ENCODE data around the gene EDEM3.
"Not testable (repeated sequence)": the region's sequence is repeated elsewhere in the genome, so short reads cannot be mapped to it uniquely, and the experiment has no call there.

The EDEM3 gene

DNA sequence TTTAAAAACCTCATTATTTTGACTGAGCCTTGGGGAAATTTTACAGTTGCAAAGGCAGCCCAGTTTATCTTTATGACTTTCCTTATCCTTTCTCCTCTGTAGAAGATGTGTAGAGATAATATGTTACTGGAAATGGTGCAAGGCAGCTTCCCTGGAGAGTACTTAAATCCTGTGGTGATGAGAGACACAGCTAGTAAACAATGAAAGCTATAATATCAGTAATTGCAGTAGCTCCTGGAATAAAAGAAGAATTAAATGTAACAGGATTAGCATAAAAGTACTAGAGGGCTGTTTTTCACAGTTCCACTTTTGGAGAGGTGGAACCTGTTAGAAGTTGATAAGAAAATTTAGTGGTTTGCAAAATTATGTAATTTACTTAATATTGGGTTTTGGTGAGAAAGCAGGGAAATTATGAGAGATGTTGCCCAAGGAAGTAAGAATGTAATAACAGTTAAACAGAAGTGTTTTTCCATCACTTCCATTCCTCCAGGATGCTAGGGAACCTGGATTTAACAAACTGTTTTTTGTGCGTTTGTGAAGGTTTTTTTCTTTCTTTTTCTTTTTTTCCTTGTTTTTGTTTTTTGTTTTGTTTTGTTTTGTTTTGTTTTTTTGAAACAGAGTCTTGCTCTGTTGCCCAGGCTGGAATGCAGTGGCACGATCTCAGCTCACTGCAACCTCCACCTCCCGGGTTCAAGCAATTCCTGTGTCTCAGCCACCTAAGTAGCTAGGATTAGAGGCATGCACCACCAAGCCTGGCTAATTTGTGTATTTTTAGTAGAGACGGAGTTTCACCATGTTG, 15.7 kb upstream of the EDEM3 start:
- DNase-seq (ENCODE audit: low read depth) = no peak
- H3K4me3 ChIP-seq (ENCODE audit: low read depth, low read length) = no peak overlapping the region
- TF ChIP-seq, protein P1, sequence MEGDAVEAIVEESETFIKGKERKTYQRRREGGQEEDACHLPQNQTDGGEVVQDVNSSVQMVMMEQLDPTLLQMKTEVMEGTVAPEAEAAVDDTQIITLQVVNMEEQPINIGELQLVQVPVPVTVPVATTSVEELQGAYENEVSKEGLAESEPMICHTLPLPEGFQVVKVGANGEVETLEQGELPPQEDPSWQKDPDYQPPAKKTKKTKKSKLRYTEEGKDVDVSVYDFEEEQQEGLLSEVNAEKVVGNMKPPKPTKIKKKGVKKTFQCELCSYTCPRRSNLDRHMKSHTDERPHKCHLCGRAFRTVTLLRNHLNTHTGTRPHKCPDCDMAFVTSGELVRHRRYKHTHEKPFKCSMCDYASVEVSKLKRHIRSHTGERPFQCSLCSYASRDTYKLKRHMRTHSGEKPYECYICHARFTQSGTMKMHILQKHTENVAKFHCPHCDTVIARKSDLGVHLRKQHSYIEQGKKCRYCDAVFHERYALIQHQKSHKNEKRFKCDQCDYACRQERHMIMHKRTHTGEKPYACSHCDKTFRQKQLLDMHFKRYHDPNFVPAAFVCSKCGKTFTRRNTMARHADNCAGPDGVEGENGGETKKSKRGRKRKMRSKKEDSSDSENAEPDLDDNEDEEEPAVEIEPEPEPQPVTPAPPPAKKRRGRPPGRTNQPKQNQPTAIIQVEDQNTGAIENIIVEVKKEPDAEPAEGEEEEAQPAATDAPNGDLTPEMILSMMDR (IDR thresholded peaks at IDR 0.05; ENCODE audit: low read depth, low read length, missing control alignments) = no peak

DNA sequence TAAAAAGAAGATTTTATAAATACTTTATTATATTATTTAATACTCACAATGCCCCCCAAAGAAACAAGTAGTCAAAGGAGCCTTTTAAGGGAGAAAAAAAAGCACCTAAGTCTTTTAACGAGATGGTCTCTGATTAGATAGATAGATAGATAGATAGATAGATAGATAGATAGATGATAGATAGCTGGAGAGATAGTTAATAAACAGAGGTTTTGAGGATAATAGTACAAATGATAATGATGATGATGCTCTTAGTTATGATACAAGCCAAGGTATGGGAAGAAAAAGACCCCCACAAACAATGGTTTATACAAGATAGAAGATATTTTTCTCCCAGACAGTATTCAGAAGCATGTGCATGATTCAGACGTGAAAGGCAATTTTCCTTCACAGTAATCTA, 14.6 kb upstream of the EDEM3 start:
- no peak for DNase-seq (ENCODE audit: low read depth)
- no peak overlapping the region for H3K4me3 ChIP-seq (ENCODE audit: low read depth, low read length)
- TF ChIP-seq, protein P1 (IDR thresholded peaks at IDR 0.05; ENCODE audit: low read depth, low read length, missing control alignments) = no peak

DNA sequence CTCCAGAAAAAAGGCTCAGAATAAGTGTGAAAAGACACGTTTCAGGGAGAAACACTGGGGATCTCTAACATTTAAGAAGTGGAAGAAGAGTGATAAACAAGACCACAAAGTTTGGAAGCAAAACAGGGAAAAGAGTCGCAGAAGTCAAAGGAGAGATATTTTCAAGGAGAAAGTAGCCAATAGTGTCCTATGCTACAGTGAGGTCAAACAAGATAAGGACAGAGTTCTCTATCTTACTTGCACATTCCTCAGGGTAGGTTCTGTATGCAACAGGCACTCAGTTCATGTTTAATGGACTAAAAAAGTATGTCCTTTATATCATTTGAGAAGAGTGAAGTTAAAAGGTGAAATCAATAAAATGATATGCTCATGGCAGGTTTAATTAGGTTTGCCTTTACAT, 13.8 kb upstream of the EDEM3 start:
- TF ChIP-seq, protein P1 (IDR thresholded peaks at IDR 0.05; ENCODE audit: low read depth, low read length, missing control alignments) = no peak
- no peak overlapping the region for H3K4me3 ChIP-seq (ENCODE audit: low read depth, low read length)
- no peak for DNase-seq (ENCODE audit: low read depth)

DNA sequence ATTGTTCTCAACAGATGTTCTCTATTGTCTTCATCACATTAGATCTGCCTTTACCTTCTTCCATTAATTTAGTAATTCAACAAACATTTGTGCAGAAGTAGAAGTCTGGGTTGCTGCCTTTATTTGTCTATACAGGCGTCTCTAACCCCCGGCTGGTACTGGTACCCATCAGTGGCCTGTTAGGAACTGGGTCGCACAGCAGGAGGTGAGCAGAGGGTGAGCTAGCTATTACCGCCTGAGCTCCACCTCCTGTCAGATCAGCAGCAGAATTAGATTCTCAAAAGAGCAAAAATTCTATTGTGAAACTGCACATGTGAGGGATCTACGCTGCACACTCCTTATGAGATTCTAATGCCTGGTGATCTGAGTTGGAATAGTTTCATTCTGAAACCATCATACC, 12.9 kb upstream of the EDEM3 start:
- TF ChIP-seq, protein P1 (IDR thresholded peaks at IDR 0.05; ENCODE audit: low read depth, low read length, missing control alignments) = no peak
- no peak overlapping the region for H3K4me3 ChIP-seq (ENCODE audit: low read depth, low read length)
- no peak for DNase-seq (ENCODE audit: low read depth)

DNA sequence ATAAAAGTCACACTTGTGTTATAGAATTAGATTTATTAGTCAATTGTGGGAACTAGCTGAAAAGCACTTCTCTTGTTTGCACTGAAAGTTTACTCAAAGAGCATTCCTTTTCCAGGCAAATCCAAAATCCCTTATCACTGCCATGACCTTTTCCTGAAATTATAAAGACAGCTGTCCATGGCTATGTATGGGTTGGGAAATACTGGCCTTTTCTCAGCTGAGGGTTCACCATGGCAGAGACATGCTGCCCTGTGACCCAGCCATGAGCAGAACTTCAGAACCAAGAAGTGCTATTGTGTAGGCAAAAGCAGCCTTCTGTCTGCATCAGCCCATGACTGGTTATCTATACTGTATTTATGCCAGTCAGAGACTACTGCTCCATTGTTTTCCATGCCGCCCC, 9.8 kb upstream of the EDEM3 start:
- no peak for DNase-seq (ENCODE audit: low read depth)
- TF ChIP-seq, protein P1 (IDR thresholded peaks at IDR 0.05; ENCODE audit: low read depth, low read length, missing control alignments) = no peak
- H3K4me3 ChIP-seq (ENCODE audit: low read depth, low read length) = no peak overlapping the region

DNA sequence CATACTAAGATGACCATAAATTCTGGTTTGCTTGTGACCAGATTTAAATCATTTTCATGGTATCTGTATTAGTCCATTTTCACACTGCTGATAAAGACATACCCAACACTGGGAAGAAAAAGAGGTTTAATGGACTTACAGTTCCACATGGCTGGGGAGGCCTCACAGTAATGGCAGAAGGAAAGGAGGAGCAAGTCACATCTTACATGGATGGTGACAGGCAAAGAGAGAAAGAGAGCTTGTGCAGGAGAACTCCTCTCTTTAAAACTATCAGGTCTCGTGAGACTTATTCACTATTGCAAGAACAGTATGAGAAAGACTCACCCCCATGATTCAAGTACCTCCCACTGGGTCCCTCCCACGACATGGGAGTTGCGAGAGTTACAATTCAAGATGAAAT, 8.9 kb upstream of the EDEM3 start:
- H3K4me3 ChIP-seq (ENCODE audit: low read depth, low read length); DNase-seq (ENCODE audit: low read depth): not testable (repeated sequence)

DNA sequence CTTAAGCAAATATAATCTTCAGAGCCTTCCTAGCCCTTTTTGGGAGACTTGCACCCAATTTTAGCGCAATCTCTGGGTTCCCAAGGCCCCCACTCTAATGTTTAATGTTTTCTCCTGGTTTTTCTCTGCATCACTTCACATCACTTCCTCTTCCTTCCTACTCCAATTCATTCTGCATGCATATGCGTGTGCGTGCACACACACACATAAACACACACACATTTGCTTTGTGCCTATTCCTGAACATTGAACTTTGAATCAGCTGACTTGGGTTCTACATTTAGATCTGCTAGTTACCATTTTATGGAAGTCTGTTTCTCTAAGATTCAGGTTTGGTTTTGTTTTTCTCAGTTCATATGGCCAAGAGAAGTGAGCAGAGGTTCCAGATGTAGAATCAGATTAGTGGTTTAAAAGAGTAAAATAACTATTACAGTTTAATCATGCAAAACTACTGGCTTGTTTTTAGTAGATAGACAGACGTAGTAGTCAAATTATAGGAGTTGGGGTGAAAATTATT, 7.4 kb upstream of the EDEM3 start:
- TF ChIP-seq, protein P1 (IDR thresholded peaks at IDR 0.05; ENCODE audit: low read depth, low read length, missing control alignments) = no peak
- H3K4me3 ChIP-seq (ENCODE audit: low read depth, low read length) = no peak overlapping the region
- no peak for DNase-seq (ENCODE audit: low read depth)
